ENCODE results near the gene CLCN2.
A peak's percentile ranks its signal among the peaks of the same experiment; 100 is the strongest.

Gene CLCN2

GRCh38 chr3:184359610-184360009 lies 1.8 kb downstream of the CLCN2 start:
- no peak for DNase-seq

- no peak for DNase-seq
Measured at GRCh38 chr3:184358921-184359350, 2.5 kb downstream of the CLCN2 start.

- no peak for DNase-seq
Measured at GRCh38 chr3:184358124-184358767, 3.2 kb downstream of the CLCN2 start.

- no peak for DNase-seq
Measured at GRCh38 chr3:184357248-184358123, 3.9 kb downstream of the CLCN2 start.

- DNase-seq = no peak
Measured at GRCh38 chr3:184355261-184356040, 6.0 kb downstream of the CLCN2 start.

- no peak for DNase-seq
Measured at GRCh38 chr3:184354754-184355153, 6.7 kb downstream of the CLCN2 start.

GRCh38 chr3:184354121-184354728 lies 7.2 kb downstream of the CLCN2 start:
- no peak for DNase-seq

GRCh38 chr3:184353546-184353941 lies 7.9 kb downstream of the CLCN2 start:
- DNase-seq = no peak

GRCh38 chr3:184352897-184353545 lies 8.4 kb downstream of the CLCN2 start:
- no peak for DNase-seq

GRCh38 chr3:184352149-184352785 lies 9.1 kb downstream of the CLCN2 start:
- DNase-seq = no peak

GRCh38 chr3:184351511-184352148 lies 9.8 kb downstream of the CLCN2 start:
- DNase-seq = no peak

- no peak for DNase-seq
Measured at GRCh38 chr3:184350618-184351017, 10.8 kb downstream of the CLCN2 start.

GRCh38 chr3:184349563-184350470 lies 11.6 kb downstream of the CLCN2 start:
- DNase-seq = no peak

- no peak for DNase-seq
Measured at GRCh38 chr3:184348057-184348382, 13.4 kb downstream of the CLCN2 start.

GRCh38 chr3:184347321-184348056 lies 13.9 kb downstream of the CLCN2 start:
- peak in 1 of 2 donors; percentile 22 for DNase-seq

GRCh38 chr3:184346480-184347190 lies 14.8 kb downstream of the CLCN2 start:
- no peak for DNase-seq

GRCh38 chr3:184345317-184346144 lies 15.9 kb downstream of the CLCN2 start:
- peak in 1 of 2 donors; percentile 18 for DNase-seq

All from bone marrow (tissue), 2 donors.